ENCODE data around the gene FOXP1. TPM values are rescaled to one million over a fixed set of nuclear protein-coding genes. Genes with fewer than 3 reads are reported as not detected.

FOXP1 gene
- total and polyA plus RNA-seq, 2 donors from 2014 or later: 6.7 to 87.2 TPM

- peaks cover 2 to 18% (median 3%) of the 10 kb centered on the region in 3 donors for H3K4me1 ChIP-seq (ENCODE audit: control insufficient read depth in 2 of 3, insufficient read depth in 2 of 3, low read depth in 1 of 3, low read length in 3 of 3)
- H3K27me3 ChIP-seq (ENCODE audit: control insufficient read depth, insufficient read depth, low read length): no peaks in the 10 kb centered on the region
- no peak overlapping the region for H3K27ac ChIP-seq (ENCODE audit: low read depth in 2 of 2, low read length in 2 of 2)
- intact Hi-C loops (cut with DNase I): no loop called here
- FAIRE-seq: no peak
- H3K36me3 ChIP-seq (ENCODE audit: control insufficient read depth in 2 of 3, insufficient read depth in 3 of 3, low read length in 3 of 3): no peaks in the 10 kb centered on the region
- H3K4me3 ChIP-seq (ENCODE audit: low read length in 3 of 3): no peak overlapping the region
- H3K9ac ChIP-seq (ENCODE audit: low read length in 3 of 3): no peak overlapping the region
- no peaks in the 10 kb centered on the region for H3K9me3 ChIP-seq (ENCODE audit: control insufficient read depth in 2 of 3, insufficient read depth in 1 of 3, low read length in 3 of 3)
- no peak for DNase-seq
- TF ChIP-seq CTCF (IDR thresholded peaks at IDR 0.05; ENCODE audit: borderline replicate concordance, extremely low read depth, insufficient read depth): no peak
Measured at GRCh38 chr3:71315431-71315830, 268.1 kb downstream of the FOXP1 start.

GRCh38 chr3:71313844-71314243 lies 269.7 kb downstream of the FOXP1 start:
- Histone ChIP-seq H3K4me3 (ENCODE audit: low read length in 3 of 3) (no peak overlapping the region), H3K36me3 (ENCODE audit: control insufficient read depth in 2 of 3, insufficient read depth in 3 of 3, low read length in 3 of 3) (no peaks in the 10 kb centered on the region), H3K4me1 (ENCODE audit: control insufficient read depth in 2 of 3, insufficient read depth in 2 of 3, low read depth in 1 of 3, low read length in 3 of 3) (peaks cover 2 to 17% (median 3%) of the 10 kb centered on the region in 3 donors), H3K9me3 (ENCODE audit: control insufficient read depth in 2 of 3, insufficient read depth in 1 of 3, low read length in 3 of 3) (no peaks in the 10 kb centered on the region), H3K27ac (ENCODE audit: low read depth in 2 of 2, low read length in 2 of 2) (no peak overlapping the region), H3K9ac (ENCODE audit: low read length in 3 of 3) (no peak overlapping the region), H3K27me3 (ENCODE audit: control insufficient read depth, insufficient read depth, low read length) (no peaks in the 10 kb centered on the region)
- FAIRE-seq (no peak), DNase-seq (no peak)
- intact Hi-C loops (cut with DNase I): no loop called here
- TF ChIP-seq CTCF (IDR thresholded peaks at IDR 0.05; ENCODE audit: borderline replicate concordance, extremely low read depth, insufficient read depth): no peak

GRCh38 chr3:71312461-71312860 lies 271.1 kb downstream of the FOXP1 start:
- H3K9ac ChIP-seq (ENCODE audit: low read length in 3 of 3): no peak overlapping the region
- peaks cover 0 to 9% (median 3%) of the 10 kb centered on the region in 3 donors for H3K4me1 ChIP-seq (ENCODE audit: control insufficient read depth in 2 of 3, insufficient read depth in 2 of 3, low read depth in 1 of 3, low read length in 3 of 3)
- DNase-seq: no peak
- TF ChIP-seq CTCF (IDR thresholded peaks at IDR 0.05; ENCODE audit: borderline replicate concordance, extremely low read depth, insufficient read depth): no peak
- intact Hi-C loops (cut with DNase I): no loop called here
- no peaks in the 10 kb centered on the region for H3K36me3 ChIP-seq (ENCODE audit: control insufficient read depth in 2 of 3, insufficient read depth in 3 of 3, low read length in 3 of 3)
- H3K9me3 ChIP-seq (ENCODE audit: control insufficient read depth in 2 of 3, insufficient read depth in 1 of 3, low read length in 3 of 3): no peaks in the 10 kb centered on the region
- no peak overlapping the region for H3K27ac ChIP-seq (ENCODE audit: low read depth in 2 of 2, low read length in 2 of 2)
- H3K27me3 ChIP-seq (ENCODE audit: control insufficient read depth, insufficient read depth, low read length): no peaks in the 10 kb centered on the region
- H3K4me3 ChIP-seq (ENCODE audit: low read length in 3 of 3): no peak overlapping the region
- FAIRE-seq: no peak

- H3K27me3 ChIP-seq (ENCODE audit: control insufficient read depth, insufficient read depth, low read length): no peaks in the 10 kb centered on the region
- H3K9me3 ChIP-seq (ENCODE audit: control insufficient read depth in 2 of 3, insufficient read depth in 1 of 3, low read length in 3 of 3): no peaks in the 10 kb centered on the region
- DNase-seq (no peak), FAIRE-seq (no peak)
- H3K4me1 ChIP-seq (ENCODE audit: control insufficient read depth in 2 of 3, insufficient read depth in 2 of 3, low read depth in 1 of 3, low read length in 3 of 3): peaks cover 0 to 8% (median 3%) of the 10 kb centered on the region in 3 donors
- intact Hi-C loops (cut with DNase I): no loop called here
- no peak overlapping the region for H3K4me3 ChIP-seq (ENCODE audit: low read length in 3 of 3)
- H3K9ac ChIP-seq (ENCODE audit: low read length in 3 of 3): no peak overlapping the region
- no peak overlapping the region for H3K27ac ChIP-seq (ENCODE audit: low read depth in 2 of 2, low read length in 2 of 2)
- no peaks in the 10 kb centered on the region for H3K36me3 ChIP-seq (ENCODE audit: control insufficient read depth in 2 of 3, insufficient read depth in 3 of 3, low read length in 3 of 3)
- TF ChIP-seq CTCF (IDR thresholded peaks at IDR 0.05; ENCODE audit: borderline replicate concordance, extremely low read depth, insufficient read depth): no peak
Measured at GRCh38 chr3:71311661-71312046, 271.9 kb downstream of the FOXP1 start.
